SIG-M5 treated with dmso at 0.1 percent for 504 hours (cell line): ENCODE data around the gene TMEM175.
"Not testable (repeated sequence)": the region's sequence is repeated elsewhere in the genome, so short reads cannot be mapped to it uniquely, and the experiment has no call there.

ENCODE experiments used
- DNase-seq: peaks from one replicate; lab custom pipeline; 2025; ENCODE audit not compliant: unreplicated experiment; lab: John Stamatoyannopoulos, UW

The TMEM175 gene

GRCh38 chr4:915041-915474 is 17.2 kb upstream of the TMEM175 start:
- peak; percentile 75 for DNase-seq

- peak; percentile 68 for DNase-seq
Measured at GRCh38 chr4:915595-915994, 16.7 kb upstream of the TMEM175 start.

- no peak for DNase-seq
Measured at GRCh38 chr4:917466-917865, 14.8 kb upstream of the TMEM175 start.

- no peak for DNase-seq
Measured at GRCh38 chr4:917992-918391, 14.3 kb upstream of the TMEM175 start.

- DNase-seq: not testable (repeated sequence)
Measured at GRCh38 chr4:918591-918990, 13.7 kb upstream of the TMEM175 start.

- DNase-seq: not testable (repeated sequence)
Measured at GRCh38 chr4:919004-919680, 13.1 kb upstream of the TMEM175 start.

- no peak for DNase-seq
Measured at GRCh38 chr4:921830-922331, 10.4 kb upstream of the TMEM175 start.

- no peak for DNase-seq
Measured at GRCh38 chr4:924107-925096, 7.9 kb upstream of the TMEM175 start.

GRCh38 chr4:925171-925570 is 7.1 kb upstream of the TMEM175 start:
- DNase-seq: no peak

GRCh38 chr4:925771-926500 is 6.3 kb upstream of the TMEM175 start:
- no peak for DNase-seq

GRCh38 chr4:926538-926937 is 5.7 kb upstream of the TMEM175 start:
- no peak for DNase-seq

- DNase-seq: not testable (repeated sequence)
Measured at GRCh38 chr4:927566-927965, 4.7 kb upstream of the TMEM175 start.

GRCh38 chr4:929096-929765 is 3.0 kb upstream of the TMEM175 start:
- no peak for DNase-seq

GRCh38 chr4:930028-930551 is 2.2 kb upstream of the TMEM175 start:
- peak; percentile 79 for DNase-seq

- peak; percentile 17 for DNase-seq
Measured at GRCh38 chr4:930827-931193, 1.4 kb upstream of the TMEM175 start.

GRCh38 chr4:931194-931959 is 883 bp upstream of the TMEM175 start:
- no peak for DNase-seq

- no peak for DNase-seq
Measured at GRCh38 chr4:932713-933070, 432 bp downstream of the TMEM175 start.

- not testable (repeated sequence) for DNase-seq
Measured at GRCh38 chr4:939508-939907, 7.2 kb downstream of the TMEM175 start.

- DNase-seq: no peak
Measured at GRCh38 chr4:945274-946102, 13.2 kb downstream of the TMEM175 start.
